AG09309 (cell line): Measurements from ENCODE around the gene PRLR.
A peak's percentile ranks its signal among the peaks of the same experiment; 100 is the strongest.

Experiments
- DNase-seq: peaks from one replicate; pipeline ENCODE4 v3.0.0-alpha.2; 2010; ENCODE audit warnings: low read depth
- H3K4me3 ChIP-seq: 2 replicates; pipeline ENCODE4 v1.5.1; 2011; ENCODE audit warnings: mild to moderate bottlenecking, low read depth, low read length, moderate library complexity; ENCODE audit not compliant: control insufficient read depth
- CTCF ChIP-seq: IDR thresholded peaks from 2 replicates; pipeline ENCODE4 v1.5.1; 2011; ENCODE audit warnings: mild to moderate bottlenecking, low read depth, low read length, inconsistent platforms; ENCODE audit not compliant: insufficient read depth, control insufficient read depth; ENCODE audit errors: missing control alignments

Gene PRLR

GRCh38 chr5:35129921-35130485 lies 100.3 kb downstream of the PRLR start:
- no peak for DNase-seq
- no peak for TF ChIP-seq CTCF
- no peak overlapping the region for H3K4me3 ChIP-seq

DNA sequence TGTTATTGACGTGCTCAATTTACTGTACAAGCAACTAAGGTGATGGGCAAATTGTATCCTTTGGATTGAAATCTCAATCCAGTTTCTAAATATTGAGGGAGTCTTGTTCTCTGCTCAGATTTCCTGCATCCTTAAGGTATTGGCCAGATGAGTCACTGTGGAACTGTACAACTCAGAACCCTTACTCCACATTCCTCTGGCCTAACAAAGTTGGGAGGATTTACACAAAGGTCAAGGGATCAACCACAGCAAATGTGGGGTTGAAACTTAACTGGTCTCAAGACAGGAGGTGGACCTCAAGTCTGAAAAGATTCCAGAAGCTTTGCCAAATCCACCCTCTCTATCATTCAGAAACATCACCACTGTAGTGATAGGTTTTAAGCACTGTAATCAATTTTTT lies 101.0 kb downstream of the PRLR start:
- TF ChIP-seq CTCF, result no peak
- DNase-seq, result peak; percentile 87
- H3K4me3 ChIP-seq, result no peak overlapping the region

DNA sequence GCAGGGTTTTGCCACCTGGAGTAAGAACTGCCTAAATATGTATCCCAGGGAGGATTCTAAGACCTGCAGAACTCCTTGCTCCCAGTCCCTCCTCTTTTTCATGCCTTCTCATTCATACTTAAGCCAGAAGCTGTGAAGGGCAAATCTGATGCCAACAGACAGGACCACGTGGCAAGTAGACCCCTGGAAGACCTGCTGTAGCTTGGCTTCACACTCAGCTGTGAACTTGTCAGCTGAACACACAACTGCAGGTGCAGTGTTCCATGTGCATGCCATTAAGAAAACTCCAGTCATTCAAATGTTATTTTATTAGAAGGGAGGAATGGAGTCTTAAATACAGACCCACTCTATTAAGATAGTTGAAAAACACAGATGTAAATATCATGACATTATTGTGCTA lies 103.3 kb downstream of the PRLR start:
- TF ChIP-seq CTCF, result no peak
- no peak overlapping the region for H3K4me3 ChIP-seq
- no peak for DNase-seq

DNA sequence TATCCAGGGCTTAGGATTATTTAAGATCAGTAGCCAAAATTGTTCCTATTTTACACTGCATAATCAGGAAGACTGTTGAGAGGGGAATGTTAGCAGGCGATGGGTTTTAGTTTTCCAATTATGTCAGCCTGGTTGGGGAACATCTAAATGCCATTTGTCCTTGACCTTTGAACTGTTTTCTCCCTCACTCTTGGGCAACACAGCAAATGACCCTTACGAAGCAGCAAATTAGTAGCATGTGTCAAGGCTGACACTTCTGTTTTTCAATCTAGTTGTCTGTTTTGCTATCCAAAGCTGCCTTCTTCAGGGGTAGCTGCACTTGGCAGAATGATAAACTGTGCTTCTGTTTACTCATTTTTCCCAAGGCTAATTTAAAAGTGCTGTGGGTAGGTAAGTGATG lies 104.5 kb downstream of the PRLR start:
- no peak overlapping the region for H3K4me3 ChIP-seq
- no peak for TF ChIP-seq CTCF
- no peak for DNase-seq

DNA sequence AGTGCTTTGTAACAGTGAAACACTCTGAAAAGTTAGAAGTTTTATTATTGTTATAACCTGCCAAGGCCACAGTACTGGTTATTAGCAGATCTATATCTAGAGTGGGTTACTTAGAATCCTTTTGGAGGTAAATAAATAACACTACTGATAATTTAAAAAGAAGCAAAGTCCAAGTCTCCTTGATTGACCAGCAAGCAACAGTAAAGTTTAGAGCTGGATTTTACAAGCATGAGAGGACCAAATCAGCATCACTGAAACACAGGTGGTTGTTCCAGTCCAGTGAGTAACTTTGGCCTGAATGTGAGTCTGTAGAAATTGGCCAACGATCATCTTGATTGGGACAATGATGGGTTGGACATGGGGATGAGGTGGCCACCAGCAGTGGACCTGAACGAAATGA lies 105.4 kb downstream of the PRLR start:
- no peak for TF ChIP-seq CTCF
- no peak overlapping the region for H3K4me3 ChIP-seq
- DNase-seq, result no peak

DNA sequence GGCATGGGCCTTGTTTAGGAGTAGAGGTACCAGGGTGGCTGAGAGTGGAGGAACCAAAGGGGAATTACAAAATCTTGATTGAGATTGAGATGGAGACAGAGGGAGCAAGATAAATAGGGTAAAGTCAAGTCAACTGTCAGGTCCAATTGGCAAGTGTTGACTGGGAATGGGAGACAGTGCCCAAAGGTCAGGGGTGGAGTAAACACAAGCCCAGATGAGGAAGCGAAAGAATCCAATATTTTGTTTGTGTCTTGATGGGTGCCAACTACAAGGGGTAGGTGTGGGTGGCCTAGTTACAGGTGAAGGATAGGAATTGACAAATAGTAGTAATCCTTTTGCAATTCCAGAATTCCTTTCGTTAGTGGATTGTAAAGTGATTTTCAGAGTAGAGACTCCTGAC lies 107.5 kb downstream of the PRLR start:
- TF ChIP-seq CTCF, result no peak
- DNase-seq, result no peak
- H3K4me3 ChIP-seq, result no peak overlapping the region

DNA sequence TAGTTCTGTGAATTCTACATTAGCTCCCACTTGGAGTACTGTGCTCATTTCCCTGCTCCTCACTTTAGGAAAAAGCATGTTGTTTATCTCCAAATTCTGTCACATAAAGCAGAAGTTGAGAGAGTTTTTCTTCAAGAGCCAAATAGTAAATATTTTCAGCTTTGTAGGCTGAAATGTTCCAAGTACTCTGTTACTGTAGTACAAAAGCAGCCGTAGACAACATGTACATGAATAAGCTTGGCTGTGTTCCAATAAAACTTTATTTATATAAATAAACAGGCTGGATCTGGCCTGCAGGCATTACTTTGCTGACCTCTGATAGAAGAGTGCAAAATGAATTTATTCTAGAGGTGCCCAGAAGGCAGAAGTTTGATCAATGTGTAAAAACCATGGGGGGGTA lies 109.6 kb downstream of the PRLR start:
- TF ChIP-seq CTCF, result no peak
- no peak overlapping the region for H3K4me3 ChIP-seq
- DNase-seq, result no peak
